Tibial nerve (tissue), 3 donors: ENCODE results near the gene VSX1.

Source experiments
- POLR2A ChIP-seq, 2 donors: fragments of 450-650 bp; IDR thresholded peaks; one replicate each; pipeline ENCODE4 v1.6.1; 2017; ENCODE audit warnings: antibody characterized with exemption in 2 of 2, mild to moderate bottlenecking in 2 of 2, moderate library complexity in 2 of 2
- TF ChIP-seq, protein P1 (sequence below), 5 experiments: fragments of 200-600 bp in 3 of 5; fragments of 450-650 bp in 2 of 5; sonication (generic) in 3 of 5; IDR thresholded peaks; one replicate each; pipeline ENCODE4 v1.5.1; 2016 to 2019; ENCODE audit warnings: antibody characterized with exemption in 5 of 5, mild to moderate bottlenecking in 3 of 5, moderate library complexity in 2 of 5

DNA sequence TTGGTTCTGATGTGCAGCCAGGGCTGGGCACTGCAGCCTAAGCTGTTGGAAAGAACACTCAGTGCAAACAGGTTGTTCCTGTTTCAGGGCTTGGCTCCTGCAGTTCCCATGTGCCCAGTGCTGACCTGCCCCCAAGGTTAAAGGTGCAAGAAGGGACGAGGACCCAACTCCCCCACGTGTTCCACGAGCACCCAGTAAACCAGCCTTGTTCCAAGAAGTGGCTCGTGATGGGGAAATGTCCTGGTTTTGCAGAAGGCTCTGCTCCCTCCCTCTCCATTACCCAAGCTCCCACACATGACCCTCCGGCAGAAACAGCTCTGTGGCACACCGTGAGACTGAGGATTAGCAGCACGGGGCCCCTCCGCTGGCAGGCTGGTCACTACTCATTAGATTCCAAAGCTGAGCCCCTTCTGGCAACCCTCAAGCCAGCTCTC lies 33.4 kb downstream of the VSX1 start:
- TF ChIP-seq, protein P1, sequence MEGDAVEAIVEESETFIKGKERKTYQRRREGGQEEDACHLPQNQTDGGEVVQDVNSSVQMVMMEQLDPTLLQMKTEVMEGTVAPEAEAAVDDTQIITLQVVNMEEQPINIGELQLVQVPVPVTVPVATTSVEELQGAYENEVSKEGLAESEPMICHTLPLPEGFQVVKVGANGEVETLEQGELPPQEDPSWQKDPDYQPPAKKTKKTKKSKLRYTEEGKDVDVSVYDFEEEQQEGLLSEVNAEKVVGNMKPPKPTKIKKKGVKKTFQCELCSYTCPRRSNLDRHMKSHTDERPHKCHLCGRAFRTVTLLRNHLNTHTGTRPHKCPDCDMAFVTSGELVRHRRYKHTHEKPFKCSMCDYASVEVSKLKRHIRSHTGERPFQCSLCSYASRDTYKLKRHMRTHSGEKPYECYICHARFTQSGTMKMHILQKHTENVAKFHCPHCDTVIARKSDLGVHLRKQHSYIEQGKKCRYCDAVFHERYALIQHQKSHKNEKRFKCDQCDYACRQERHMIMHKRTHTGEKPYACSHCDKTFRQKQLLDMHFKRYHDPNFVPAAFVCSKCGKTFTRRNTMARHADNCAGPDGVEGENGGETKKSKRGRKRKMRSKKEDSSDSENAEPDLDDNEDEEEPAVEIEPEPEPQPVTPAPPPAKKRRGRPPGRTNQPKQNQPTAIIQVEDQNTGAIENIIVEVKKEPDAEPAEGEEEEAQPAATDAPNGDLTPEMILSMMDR (IDR thresholded peaks at IDR 0.05) = no peak
- no peak for TF ChIP-seq POLR2A (IDR thresholded peaks at IDR 0.05)
